Gastroesophageal sphincter (tissue), 3 donors: ENCODE data around the gene PLCB4.

ENCODE experiments used
- EP300 ChIP-seq: sonication (generic); formaldehyde crosslinking; IDR thresholded peaks from one replicate; pipeline ENCODE4 v1.6.1; 2017; ENCODE audit warnings: antibody characterized with exemption, mild to moderate bottlenecking
- POLR2A ChIP-seq, 2 donors: fragments of 450-650 bp; IDR thresholded peaks; one replicate each; pipeline ENCODE4 v1.6.1; 2017; ENCODE audit warnings: antibody characterized with exemption in 2 of 2, mild to moderate bottlenecking in 2 of 2, moderate library complexity in 1 of 2
- POLR2AphosphoS5 ChIP-seq: sonication (generic); formaldehyde crosslinking; IDR thresholded peaks from one replicate; pipeline ENCODE4 v1.6.1; 2017; ENCODE audit warnings: antibody characterized with exemption
- TF ChIP-seq, protein P1 (sequence below), 4 experiments: fragments of 200-600 bp in 2 of 4; fragments of 450-650 bp in 2 of 4; sonication (generic) in 1 of 4; IDR thresholded peaks; one replicate each; pipeline ENCODE4 v1.5.1; 2017 to 2019; ENCODE audit warnings: antibody characterized with exemption in 4 of 4, mild to moderate bottlenecking in 2 of 4, moderate library complexity in 2 of 4

DNA sequence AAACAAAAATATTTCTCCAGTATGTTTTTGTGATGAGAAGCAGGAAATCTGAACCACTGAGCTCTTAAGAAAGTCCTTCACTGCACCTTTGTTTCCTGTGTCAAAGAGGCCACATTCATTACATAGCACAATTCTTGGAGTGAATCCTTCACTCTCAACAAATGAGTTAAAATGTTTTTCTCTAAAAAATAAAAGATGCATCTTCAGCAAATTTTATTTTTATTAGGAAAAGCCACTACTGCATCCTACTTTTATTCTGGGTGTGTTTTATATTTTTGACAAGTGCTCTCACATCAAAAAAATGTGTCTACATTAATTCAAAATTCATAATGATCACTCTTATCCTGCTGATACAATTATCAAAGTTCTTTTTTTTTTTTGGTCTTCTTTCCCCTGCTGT, 76.3 kb downstream of the PLCB4 start:
- TF ChIP-seq, protein P1, sequence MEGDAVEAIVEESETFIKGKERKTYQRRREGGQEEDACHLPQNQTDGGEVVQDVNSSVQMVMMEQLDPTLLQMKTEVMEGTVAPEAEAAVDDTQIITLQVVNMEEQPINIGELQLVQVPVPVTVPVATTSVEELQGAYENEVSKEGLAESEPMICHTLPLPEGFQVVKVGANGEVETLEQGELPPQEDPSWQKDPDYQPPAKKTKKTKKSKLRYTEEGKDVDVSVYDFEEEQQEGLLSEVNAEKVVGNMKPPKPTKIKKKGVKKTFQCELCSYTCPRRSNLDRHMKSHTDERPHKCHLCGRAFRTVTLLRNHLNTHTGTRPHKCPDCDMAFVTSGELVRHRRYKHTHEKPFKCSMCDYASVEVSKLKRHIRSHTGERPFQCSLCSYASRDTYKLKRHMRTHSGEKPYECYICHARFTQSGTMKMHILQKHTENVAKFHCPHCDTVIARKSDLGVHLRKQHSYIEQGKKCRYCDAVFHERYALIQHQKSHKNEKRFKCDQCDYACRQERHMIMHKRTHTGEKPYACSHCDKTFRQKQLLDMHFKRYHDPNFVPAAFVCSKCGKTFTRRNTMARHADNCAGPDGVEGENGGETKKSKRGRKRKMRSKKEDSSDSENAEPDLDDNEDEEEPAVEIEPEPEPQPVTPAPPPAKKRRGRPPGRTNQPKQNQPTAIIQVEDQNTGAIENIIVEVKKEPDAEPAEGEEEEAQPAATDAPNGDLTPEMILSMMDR (IDR thresholded peaks at IDR 0.05) = no peak
- no peak for TF ChIP-seq POLR2A (IDR thresholded peaks at IDR 0.05)
- no peak for TF ChIP-seq POLR2AphosphoS5
- TF ChIP-seq EP300 = no peak
